ENCODE results near the gene SUGCT.

DNA sequence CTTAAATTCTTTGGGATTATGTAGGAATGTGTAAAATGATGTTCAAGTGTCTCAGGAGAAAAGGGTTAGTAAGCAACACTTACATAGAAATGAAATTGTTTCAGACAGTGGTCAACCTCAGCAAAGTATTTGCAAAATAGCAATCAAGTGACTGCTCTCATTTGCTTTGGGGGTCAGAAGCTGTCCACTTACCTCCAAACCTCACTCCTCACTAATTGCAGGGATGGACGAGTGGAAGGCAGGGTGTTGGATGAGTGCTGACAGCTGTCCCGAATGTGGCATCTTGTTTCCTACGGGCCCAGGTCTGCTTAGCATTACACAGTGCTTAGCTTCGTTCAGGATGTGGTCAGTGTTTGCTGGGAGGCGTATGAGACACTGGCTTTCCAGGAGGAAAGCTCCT is 437.0 kb downstream of the SUGCT start:
- no peak for TF ChIP-seq EP300 (IDR thresholded peaks at IDR 0.05; ENCODE audit: borderline replicate concordance in 1 of 2, low read depth in 2 of 2, low read length in 2 of 2)
- TF ChIP-seq, protein P1, sequence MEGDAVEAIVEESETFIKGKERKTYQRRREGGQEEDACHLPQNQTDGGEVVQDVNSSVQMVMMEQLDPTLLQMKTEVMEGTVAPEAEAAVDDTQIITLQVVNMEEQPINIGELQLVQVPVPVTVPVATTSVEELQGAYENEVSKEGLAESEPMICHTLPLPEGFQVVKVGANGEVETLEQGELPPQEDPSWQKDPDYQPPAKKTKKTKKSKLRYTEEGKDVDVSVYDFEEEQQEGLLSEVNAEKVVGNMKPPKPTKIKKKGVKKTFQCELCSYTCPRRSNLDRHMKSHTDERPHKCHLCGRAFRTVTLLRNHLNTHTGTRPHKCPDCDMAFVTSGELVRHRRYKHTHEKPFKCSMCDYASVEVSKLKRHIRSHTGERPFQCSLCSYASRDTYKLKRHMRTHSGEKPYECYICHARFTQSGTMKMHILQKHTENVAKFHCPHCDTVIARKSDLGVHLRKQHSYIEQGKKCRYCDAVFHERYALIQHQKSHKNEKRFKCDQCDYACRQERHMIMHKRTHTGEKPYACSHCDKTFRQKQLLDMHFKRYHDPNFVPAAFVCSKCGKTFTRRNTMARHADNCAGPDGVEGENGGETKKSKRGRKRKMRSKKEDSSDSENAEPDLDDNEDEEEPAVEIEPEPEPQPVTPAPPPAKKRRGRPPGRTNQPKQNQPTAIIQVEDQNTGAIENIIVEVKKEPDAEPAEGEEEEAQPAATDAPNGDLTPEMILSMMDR (IDR thresholded peaks at IDR 0.05; ENCODE audit: control extremely low read depth in 1 of 3, insufficient read depth in 1 of 3, low read depth in 1 of 3, low read length in 3 of 3), result no peak
